WI38 (cell line): ENCODE measurements around the gene PAK6.

Experiments used
- H3K4me3 ChIP-seq: 2 replicates; pipeline ENCODE4 v1.5.1; 2011; ENCODE audit warnings: low read depth, mild to moderate bottlenecking, control low read depth, low read length
- CTCF ChIP-seq: IDR thresholded peaks from 2 replicates; pipeline ENCODE4 v1.5.1; 2012; ENCODE audit warnings: low read depth, mild to moderate bottlenecking, control low read depth, low read length

PAK6 gene

GRCh38 chr15:40312370-40313158 lies 73.7 kb downstream of the PAK6 start:
- no peak for TF ChIP-seq CTCF
- H3K4me3 ChIP-seq: no peak overlapping the region

- TF ChIP-seq CTCF: no peak
- H3K4me3 ChIP-seq: no peak overlapping the region
These were observed 74.9 kb downstream of the PAK6 start for GRCh38 chr15:40313531-40314398.

GRCh38 chr15:40314723-40315276 lies 75.9 kb downstream of the PAK6 start:
- H3K4me3 ChIP-seq: no peak overlapping the region
- no peak for TF ChIP-seq CTCF

GRCh38 chr15:40316931-40317330 lies 78.1 kb downstream of the PAK6 start:
- TF ChIP-seq CTCF: no peak
- H3K4me3 ChIP-seq: no peak overlapping the region

GRCh38 chr15:40317580-40317979 lies 78.7 kb downstream of the PAK6 start:
- no peak for TF ChIP-seq CTCF

GRCh38 chr15:40320409-40320808 lies 81.5 kb downstream of the PAK6 start:
- TF ChIP-seq CTCF: no peak

More at GRCh38 chr15:40317580-40317979, 78.7 kb downstream of the PAK6 start:
- no peak overlapping the region for H3K4me3 ChIP-seq

More at GRCh38 chr15:40320409-40320808, 81.5 kb downstream of the PAK6 start:
- H3K4me3 ChIP-seq: no peak overlapping the region
